ENCODE measurements around the gene BATF3. TPM values are rescaled to one million over a fixed set of nuclear protein-coding genes. Genes with fewer than 3 reads are reported as not detected.
"Not testable (repeated sequence)": the region's sequence is repeated elsewhere in the genome, so short reads cannot be mapped to it uniquely, and the experiment has no call there.

Gene BATF3
- total and polyA plus RNA-seq, 5 donors, result 0.49 to 3.1 (median 0.79) TPM

DNA sequence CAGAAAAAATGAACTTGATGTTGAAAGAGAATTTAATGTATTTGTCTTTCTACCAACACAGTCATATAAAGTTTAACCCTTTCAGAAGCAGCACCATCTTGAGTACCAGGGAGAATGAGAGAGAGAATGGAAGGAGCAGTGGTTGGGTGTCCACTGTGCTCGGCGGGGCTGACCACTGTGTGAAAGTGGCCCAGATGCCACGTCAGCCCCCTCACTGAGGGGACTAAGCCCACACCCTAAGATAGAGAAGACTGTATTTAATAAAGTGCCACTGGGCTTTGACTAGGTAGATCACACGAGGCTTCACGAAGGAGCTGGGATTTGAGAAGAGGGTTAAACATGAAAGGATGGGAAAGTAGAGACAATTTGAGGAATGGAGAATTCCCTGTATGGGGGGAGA lies 31.2 kb downstream of the BATF3 start:
- ATAC-seq, result no peak
- peaks cover 7% of the 10 kb centered on the region for H3K4me1 ChIP-seq (ENCODE audit: control insufficient read depth, insufficient read depth, low read length)
- WGBS, result 88% methylated on average over 5 of the region's 5 CpGs
- no peak overlapping the region for H3K4me3 ChIP-seq (ENCODE audit: low read length)
- no peaks in the 10 kb centered on the region for H3K27me3 ChIP-seq (ENCODE audit: control insufficient read depth, insufficient read depth)
- DNase-seq, result no peak
- intact Hi-C loops (cut with DNase I), result loop anchor here in 3 of 4 donors (5.0 to 10.0 kb wide), 2 partner anchors 114 to 116 kb away; no protein-coding TSS in a partner anchor
- no peak overlapping the region for H3K27ac ChIP-seq (ENCODE audit: low read length)
- H3K9me3 ChIP-seq (ENCODE audit: control insufficient read depth, low read length), result no peaks in the 10 kb centered on the region

GRCh38 chr1:212667223-212668139 lies 32.2 kb downstream of the BATF3 start:
- no peak overlapping the region for H3K4me3 ChIP-seq (ENCODE audit: low read length)
- H3K9me3 ChIP-seq (ENCODE audit: control insufficient read depth, low read length), result no peaks in the 10 kb centered on the region
- H3K4me1 ChIP-seq (ENCODE audit: control insufficient read depth, insufficient read depth, low read length), result peaks cover 7% of the 10 kb centered on the region
- DNase-seq (peak in 1 of 3 donors; percentile 54), ATAC-seq (peak; percentile 54 to 87)
- peak overlapping the region; percentile 79 for H3K27ac ChIP-seq (ENCODE audit: low read length)
- 38% methylated on average over 9 of the region's 9 CpGs for WGBS
- H3K27me3 ChIP-seq (ENCODE audit: control insufficient read depth, insufficient read depth), result no peaks in the 10 kb centered on the region
- intact Hi-C loops (cut with DNase I), result loop anchor here in 3 of 4 donors (5.0 to 10.0 kb wide), 2 partner anchors 115 to 117 kb away; no protein-coding TSS in a partner anchor

- no peak overlapping the region for H3K27ac ChIP-seq (ENCODE audit: low read length)
- peak in 1 of 3 donors; percentile 33 for DNase-seq
Measured at GRCh38 chr1:212666116-212666775, 33.4 kb downstream of the BATF3 start.

DNA sequence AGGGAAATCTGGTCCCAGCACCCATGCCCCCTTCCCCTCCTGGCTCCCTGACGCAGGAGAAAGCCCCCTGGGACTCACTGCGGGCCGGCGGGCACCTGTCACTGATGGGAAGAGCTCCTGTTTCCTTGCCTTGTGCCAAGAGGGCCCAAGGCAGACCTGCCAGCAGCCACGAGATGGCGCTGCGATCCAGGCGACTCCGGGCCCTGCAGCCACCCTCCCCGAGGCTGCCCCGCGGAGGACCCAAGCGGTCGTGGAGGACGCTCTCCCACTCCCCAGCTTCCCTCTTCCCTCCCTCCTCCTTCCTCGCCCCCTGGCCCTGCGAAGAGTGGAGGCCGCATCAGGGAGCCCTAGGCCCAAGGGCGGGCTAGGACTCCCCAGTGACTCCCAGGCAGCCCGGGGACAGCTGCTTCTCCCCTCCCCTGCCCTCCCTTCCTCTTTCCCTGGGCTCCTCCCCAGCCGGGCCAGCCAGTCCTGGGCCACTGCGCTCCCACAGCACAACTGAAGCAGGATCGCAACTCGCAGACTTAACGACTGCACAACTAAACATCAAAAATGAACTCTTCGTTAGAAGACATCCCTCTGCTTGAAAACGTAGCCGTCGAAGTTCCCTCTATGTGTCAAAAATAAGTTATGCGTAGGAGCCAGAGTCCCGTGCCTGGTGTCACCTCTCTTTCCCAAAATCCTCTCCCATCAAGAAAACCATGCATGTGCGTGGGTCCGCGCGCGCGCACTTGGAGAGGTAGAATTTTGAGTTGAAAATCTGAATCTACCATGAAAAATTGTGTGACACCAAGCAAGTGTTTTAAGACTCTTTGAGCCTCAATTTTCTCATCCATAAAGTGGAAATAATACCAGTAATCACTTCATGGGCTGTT lies 34.2 kb downstream of the BATF3 start:
- H3K27ac ChIP-seq (ENCODE audit: low read length), result peak overlapping the region; percentile 33

More at GRCh38 chr1:212666116-212666775, 33.4 kb downstream of the BATF3 start:
- no peaks in the 10 kb centered on the region for H3K27me3 ChIP-seq (ENCODE audit: control insufficient read depth, insufficient read depth)
- ATAC-seq, result no peak
- WGBS, result 86% methylated on average over 10 of the region's 10 CpGs
- H3K9me3 ChIP-seq (ENCODE audit: control insufficient read depth, low read length), result no peaks in the 10 kb centered on the region
- H3K4me3 ChIP-seq (ENCODE audit: low read length), result no peak overlapping the region
- intact Hi-C loops (cut with DNase I), result loop anchor here in 3 of 4 donors (5.0 to 10.0 kb wide), 2 partner anchors 116 to 119 kb away; no protein-coding TSS in a partner anchor
- H3K4me1 ChIP-seq (ENCODE audit: control insufficient read depth, insufficient read depth, low read length), result peaks cover 7% of the 10 kb centered on the region

DNA sequence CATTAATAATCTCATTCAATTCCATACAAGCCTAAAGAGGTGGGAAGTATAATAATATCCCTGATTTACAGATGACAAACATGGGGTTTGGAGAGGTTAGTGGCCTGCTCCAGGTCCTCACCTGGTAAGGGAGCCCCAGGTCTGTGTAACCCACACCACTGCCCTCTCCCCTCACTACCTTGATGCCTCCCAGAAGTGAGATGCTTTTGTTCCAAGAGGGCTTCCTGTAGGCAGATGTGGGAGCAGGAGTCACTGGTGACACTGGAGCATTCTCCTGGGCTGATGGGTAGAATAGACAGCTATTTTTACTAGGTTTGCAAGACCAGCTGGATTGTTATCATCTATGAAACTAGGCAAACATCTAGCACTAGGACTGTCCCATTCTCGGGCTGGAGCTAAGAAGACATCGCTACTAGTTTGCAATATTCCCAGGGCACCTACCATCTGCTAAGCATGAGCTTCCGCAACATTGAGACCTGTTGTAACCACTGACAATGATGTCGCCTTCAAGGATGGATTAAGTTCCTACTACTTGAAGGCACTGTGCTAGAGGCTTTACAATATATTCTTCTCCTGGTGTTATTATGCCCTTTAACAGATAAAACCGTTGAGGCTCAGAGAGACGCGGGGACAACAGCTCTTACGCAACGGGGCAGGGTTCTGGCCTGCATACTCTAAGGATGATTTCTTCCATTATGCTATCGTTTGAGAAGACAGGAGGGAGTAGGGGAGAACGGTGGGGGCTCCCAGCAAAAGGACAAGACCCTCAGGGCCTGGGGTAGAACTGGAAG lies 35.0 kb downstream of the BATF3 start:
- Histone ChIP-seq H3K4me3 (ENCODE audit: low read length) (no peak overlapping the region), H3K27me3 (ENCODE audit: control insufficient read depth, insufficient read depth) (no peaks in the 10 kb centered on the region), H3K9me3 (ENCODE audit: control insufficient read depth, low read length) (no peaks in the 10 kb centered on the region), H3K27ac (ENCODE audit: low read length) (no peak overlapping the region), H3K4me1 (ENCODE audit: control insufficient read depth, insufficient read depth, low read length) (peaks cover 7% of the 10 kb centered on the region)
- intact Hi-C loops (cut with DNase I), result loop anchor here in 3 of 4 donors (5.0 to 10.0 kb wide), 2 partner anchors 118 to 120 kb away; no protein-coding TSS in a partner anchor
- 67% methylated on average over 11 of the region's 11 CpGs for WGBS
- DNase-seq (no peak), ATAC-seq (no peak)

More for the DNA sequence above, 34.2 kb downstream of the BATF3 start:
- Histone ChIP-seq H3K27me3 (ENCODE audit: control insufficient read depth, insufficient read depth) (no peaks in the 10 kb centered on the region), H3K4me3 (ENCODE audit: low read length) (peak overlapping the region; percentile 39), H3K9me3 (ENCODE audit: control insufficient read depth, low read length) (no peaks in the 10 kb centered on the region), H3K4me1 (ENCODE audit: control insufficient read depth, insufficient read depth, low read length) (peaks cover 7% of the 10 kb centered on the region)
- ATAC-seq (peak; percentile 96 to 99), DNase-seq (peak; percentile 84 to 93 (median 92))
- intact Hi-C loops (cut with DNase I), result loop anchor here in 3 of 4 donors (5.0 to 10.0 kb wide), 2 partner anchors 117 to 119 kb away; no protein-coding TSS in a partner anchor
- 15% methylated on average over 37 of the region's 37 CpGs for WGBS

GRCh38 chr1:212658250-212658649 lies 41.4 kb downstream of the BATF3 start:
- H3K9me3 ChIP-seq (ENCODE audit: control insufficient read depth, low read length); H3K4me1 ChIP-seq (ENCODE audit: control insufficient read depth, insufficient read depth, low read length); ATAC-seq; H3K27ac ChIP-seq (ENCODE audit: low read length); H3K4me3 ChIP-seq (ENCODE audit: low read length); H3K27me3 ChIP-seq (ENCODE audit: control insufficient read depth, insufficient read depth); DNase-seq; intact Hi-C loops (cut with DNase I): not testable (repeated sequence)
- 74% methylated on average over 7 of the region's 7 CpGs for WGBS

GRCh38 chr1:212656730-212657129 lies 42.9 kb downstream of the BATF3 start:
- intact Hi-C loops (cut with DNase I), result no loop called here
- Histone ChIP-seq H3K27ac (ENCODE audit: low read length) (no peak overlapping the region), H3K4me3 (ENCODE audit: low read length) (no peak overlapping the region), H3K9me3 (ENCODE audit: control insufficient read depth, low read length) (no peaks in the 10 kb centered on the region), H3K27me3 (ENCODE audit: control insufficient read depth, insufficient read depth) (no peaks in the 10 kb centered on the region), H3K4me1 (ENCODE audit: control insufficient read depth, insufficient read depth, low read length) (no peaks in the 10 kb centered on the region)
- 80% methylated on average over 5 of the region's 5 CpGs for WGBS
- ATAC-seq, result no peak
- no peak for DNase-seq

GRCh38 chr1:212655668-212656440 lies 43.8 kb downstream of the BATF3 start:
- no peaks in the 10 kb centered on the region for H3K4me1 ChIP-seq (ENCODE audit: control insufficient read depth, insufficient read depth, low read length)
- H3K27me3 ChIP-seq (ENCODE audit: control insufficient read depth, insufficient read depth), result no peaks in the 10 kb centered on the region
- no peaks in the 10 kb centered on the region for H3K9me3 ChIP-seq (ENCODE audit: control insufficient read depth, low read length)
- intact Hi-C loops (cut with DNase I), result no loop called here
- H3K4me3 ChIP-seq (ENCODE audit: low read length), result no peak overlapping the region
- DNase-seq, result no peak
- H3K27ac ChIP-seq (ENCODE audit: low read length), result no peak overlapping the region
- WGBS, result 79% methylated on average over 6 of the region's 6 CpGs
- ATAC-seq, result peak in 1 of 2 donors; percentile 45

DNA sequence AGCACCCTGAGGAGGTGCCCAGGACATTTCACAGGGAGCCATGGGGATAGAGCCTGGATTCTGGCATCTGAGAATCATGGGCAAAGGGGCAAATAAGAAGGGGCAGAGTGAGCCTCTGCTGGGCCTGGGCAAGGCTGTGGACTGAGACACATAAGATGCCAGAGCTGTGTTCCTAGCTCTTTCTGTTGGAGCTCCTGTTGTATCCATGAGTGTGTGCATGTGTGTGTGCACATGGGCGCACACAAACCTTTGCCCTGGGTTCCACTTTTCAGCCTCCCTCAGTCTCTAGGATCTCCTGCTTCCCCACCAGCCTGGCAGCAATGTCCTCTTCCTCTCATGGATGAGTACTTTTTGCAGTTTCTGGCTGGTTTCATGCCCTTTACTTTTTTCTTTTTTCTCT lies 47.0 kb downstream of the BATF3 start:
- Histone ChIP-seq H3K9me3 (ENCODE audit: control insufficient read depth, low read length) (no peaks in the 10 kb centered on the region), H3K4me1 (ENCODE audit: control insufficient read depth, insufficient read depth, low read length) (no peaks in the 10 kb centered on the region), H3K4me3 (ENCODE audit: low read length) (no peak overlapping the region), H3K27me3 (ENCODE audit: control insufficient read depth, insufficient read depth) (no peaks in the 10 kb centered on the region), H3K27ac (ENCODE audit: low read length) (no peak overlapping the region)
- intact Hi-C loops (cut with DNase I), result no loop called here
- ATAC-seq (no peak), DNase-seq (no peak)
- WGBS, result 98% methylated on average over 1 of the region's 1 CpG

Data from right cardiac atrium (tissue), 5 donors.